SK-N-MC (cell line): Measurements from ENCODE around the gene DNAJC21.

Experiments
- DNase-seq: peaks from one replicate; pipeline ENCODE4 v3.0.0-alpha.2; 2011; ENCODE audit warnings: low read depth, low spot score
- H3K27ac ChIP-seq: fragments of 200-600 bp; sonication (generic); 2 replicates; pipeline ENCODE4 v1.5.1; 2016; ENCODE audit warnings: mixed run types
- H3K36me3 ChIP-seq: fragments of 200-600 bp; sonication (generic); 2 replicates; pipeline ENCODE4 v1.6.1; 2017; ENCODE audit warnings: antibody characterized with exemption, low read length, mixed read lengths; ENCODE audit not compliant: insufficient read depth
- H3K4me3 ChIP-seq: fragments of 200-600 bp; sonication (generic); 2 replicates; pipeline ENCODE4 v1.5.1; 2016
- H3K9ac ChIP-seq: fragments of 200-600 bp; sonication (generic); 2 replicates; pipeline ENCODE4 v1.8.0; 2017; ENCODE audit warnings: mixed run types, mixed read lengths; ENCODE audit not compliant: insufficient read length
- H3K9me3 ChIP-seq: fragments of 200-600 bp; sonication (generic); 2 replicates; pipeline ENCODE4 v1.6.1; 2017; ENCODE audit warnings: low read depth, mild to moderate bottlenecking, antibody characterized with exemption, low read length, moderate library complexity, mixed read lengths
- EZH2 ChIP-seq: fragments of 200-600 bp; sonication (generic); IDR thresholded peaks from one replicate; pipeline ENCODE4 v1.6.1; 2017; ENCODE audit warnings: antibody characterized with exemption
- FOXP2 ChIP-seq: optimal IDR thresholded peaks from 2 replicates; pipeline ENCODE3; 2011; ENCODE audit warnings: mild to moderate bottlenecking, moderate library complexity; ENCODE audit not compliant: insufficient read depth; ENCODE audit errors: extremely low read length, control extremely low read depth
- POLR2AphosphoS5 ChIP-seq: IDR thresholded peaks from 2 replicates; pipeline ENCODE4 v1.6.1; 2012; ENCODE audit warnings: mild to moderate bottlenecking, low read depth, low read length, borderline replicate concordance

The DNAJC21 gene

DNA sequence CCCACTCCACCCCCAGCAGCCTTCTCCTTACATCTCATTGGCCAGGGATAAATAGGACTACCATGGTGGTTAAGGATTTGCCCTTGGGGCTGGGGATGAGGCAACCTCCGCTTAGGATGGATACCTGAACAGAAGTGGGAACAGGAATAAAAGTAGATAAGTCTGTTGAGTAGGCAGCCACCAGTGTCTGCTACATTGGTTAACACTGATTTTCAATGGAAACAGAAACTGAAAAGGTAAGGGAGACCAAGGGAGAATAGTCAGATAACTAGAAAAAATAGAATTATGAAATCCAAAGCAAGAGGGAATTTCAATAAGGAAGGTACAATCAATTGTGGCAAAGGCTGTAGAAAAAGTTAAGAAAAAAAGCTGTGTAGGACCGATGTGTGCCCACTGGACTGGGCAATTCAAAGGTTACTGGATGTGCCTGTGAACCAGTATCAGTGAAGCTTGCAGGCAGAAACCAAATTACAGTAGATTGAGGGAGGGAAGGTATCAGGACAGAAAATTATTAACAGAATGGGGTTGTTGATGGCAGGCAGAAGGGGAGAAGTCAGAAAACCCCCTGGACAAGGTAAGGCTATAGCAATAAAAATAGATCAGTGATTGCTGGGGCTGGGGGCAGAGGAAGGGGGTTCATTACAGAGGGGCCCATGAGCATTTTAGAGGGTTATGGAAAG is 48.7 kb downstream of the DNAJC21 start:
- Histone ChIP-seq H3K9ac (no peak overlapping the region), H3K4me3 (no peak overlapping the region), H3K36me3 (no peaks in the 10 kb centered on the region), H3K27ac (no peak overlapping the region), H3K9me3 (no peaks in the 10 kb centered on the region)
- TF ChIP-seq POLR2AphosphoS5 (no peak), FOXP2 (no peak), EZH2 (no peak)
- no peak for DNase-seq

DNA sequence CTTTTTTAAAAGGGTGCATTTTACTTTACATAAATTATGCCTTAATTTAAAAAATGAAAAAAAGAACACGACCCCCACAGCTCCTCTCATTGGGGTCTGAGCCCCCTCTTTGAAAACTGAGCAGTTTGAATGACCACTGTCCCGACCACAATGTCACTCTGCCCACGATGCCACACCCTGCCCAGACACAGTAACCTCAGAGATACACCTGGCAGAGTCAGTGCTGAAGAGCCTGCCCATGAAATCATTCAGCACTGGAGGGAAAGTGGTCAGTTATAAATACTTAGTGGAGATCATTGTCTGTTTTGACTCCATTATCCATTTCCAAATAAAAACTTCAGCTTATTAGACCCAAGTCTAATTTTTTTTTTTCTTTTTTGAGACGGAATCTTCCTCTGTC is 49.3 kb downstream of the DNAJC21 start:
- H3K27ac ChIP-seq: no peak overlapping the region
- no peak for DNase-seq
- no peak overlapping the region for H3K9ac ChIP-seq
- H3K9me3 ChIP-seq: no peaks in the 10 kb centered on the region
- H3K36me3 ChIP-seq: no peaks in the 10 kb centered on the region
- no peak overlapping the region for H3K4me3 ChIP-seq
- no peak for TF ChIP-seq POLR2AphosphoS5
- TF ChIP-seq FOXP2: no peak
- TF ChIP-seq EZH2: no peak

DNA sequence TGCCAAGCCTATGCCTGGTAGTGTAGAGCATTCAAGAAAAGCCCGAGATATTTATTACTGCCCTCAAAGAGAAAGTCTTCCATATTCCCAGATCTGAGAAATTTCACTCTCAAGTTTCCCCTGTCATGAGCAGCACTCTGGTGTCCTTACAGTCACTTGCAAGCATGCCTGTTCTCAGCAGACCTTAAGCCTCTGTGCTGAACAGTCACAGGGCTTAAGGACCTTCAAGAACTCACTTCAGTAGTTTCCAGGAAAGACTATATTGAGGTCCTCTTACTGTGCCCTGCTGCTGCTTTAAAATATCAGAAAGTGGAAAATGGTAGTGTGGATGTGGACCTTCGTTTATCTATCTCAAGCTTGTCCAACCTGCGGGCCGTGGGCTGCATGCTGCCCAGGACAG is 53.5 kb downstream of the DNAJC21 start:
- DNase-seq: no peak
- H3K36me3 ChIP-seq: no peaks in the 10 kb centered on the region
- peaks cover 6% of the 10 kb centered on the region; the same call in 1 of the 2 replicates for H3K9me3 ChIP-seq
- H3K9ac ChIP-seq: no peak overlapping the region
- no peak overlapping the region for H3K4me3 ChIP-seq
- TF ChIP-seq EZH2: no peak
- TF ChIP-seq FOXP2: no peak
- no peak for TF ChIP-seq POLR2AphosphoS5
- H3K27ac ChIP-seq: no peak overlapping the region

DNA sequence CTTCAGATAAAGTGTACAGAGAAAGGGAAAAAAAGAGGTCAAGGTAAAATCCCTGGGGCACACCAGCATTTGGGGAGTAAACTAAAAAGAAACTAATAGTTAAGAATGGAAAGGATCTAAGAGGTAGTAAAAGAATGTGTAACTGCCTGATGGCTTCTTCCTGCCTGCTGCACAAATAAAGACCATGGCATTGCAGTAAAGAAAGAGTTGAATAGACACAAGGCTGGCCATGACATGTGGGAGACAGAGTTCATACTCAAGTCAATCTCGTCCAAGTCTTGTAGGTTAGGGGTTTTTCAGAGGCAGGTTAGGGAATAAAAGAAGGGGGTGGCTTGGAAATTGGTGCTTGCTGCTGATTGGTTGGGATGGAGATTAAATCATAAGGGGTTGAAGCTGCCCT is 57.6 kb downstream of the DNAJC21 start:
- Histone ChIP-seq H3K9me3 (peaks cover 6% of the 10 kb centered on the region; the same call in 1 of the 2 replicates), H3K9ac (no peak overlapping the region), H3K27ac (no peak overlapping the region), H3K4me3 (no peak overlapping the region), H3K36me3 (no peaks in the 10 kb centered on the region)
- TF ChIP-seq FOXP2: no peak
- TF ChIP-seq EZH2: no peak
- TF ChIP-seq POLR2AphosphoS5: no peak
- DNase-seq: no peak

DNA sequence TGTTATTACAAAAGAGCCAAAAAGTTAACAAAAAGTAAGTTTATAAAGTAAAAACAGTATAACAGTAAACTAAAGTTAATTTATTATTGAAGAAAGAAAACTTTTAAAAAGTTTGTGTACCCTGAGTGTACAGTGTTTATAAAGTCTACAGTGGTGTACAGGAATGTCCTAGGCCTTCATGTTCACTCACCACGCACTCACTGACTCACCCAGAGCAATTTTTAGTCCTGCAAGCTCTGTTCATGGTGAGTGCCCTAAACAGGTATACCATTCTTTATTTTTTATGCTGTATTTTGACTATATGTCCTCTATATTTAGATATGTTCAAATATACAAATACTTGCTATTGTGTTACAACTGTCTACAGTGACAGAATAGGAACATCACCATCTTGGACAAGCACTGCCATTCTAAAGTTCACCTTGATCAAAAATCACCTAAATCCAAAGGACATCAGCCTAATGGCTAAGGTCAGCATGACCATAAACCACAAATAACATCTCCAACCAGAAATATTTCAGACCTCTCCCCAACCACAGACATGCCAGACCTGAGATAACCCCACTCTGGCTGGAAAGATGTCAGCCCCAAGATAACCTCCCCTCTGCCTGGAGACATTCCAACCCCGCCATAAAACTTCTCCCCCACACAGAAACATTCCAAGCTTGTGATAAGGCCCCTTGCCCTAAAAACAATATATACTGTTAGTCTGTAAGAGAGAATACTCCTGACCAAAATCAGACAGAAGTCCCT is 62.3 kb downstream of the DNAJC21 start:
- TF ChIP-seq EZH2 (no peak), POLR2AphosphoS5 (no peak), FOXP2 (no peak)
- H3K9me3 ChIP-seq: no peaks in the 10 kb centered on the region
- H3K9ac ChIP-seq: no peak overlapping the region
- no peak for DNase-seq
- H3K27ac ChIP-seq: no peak overlapping the region
- no peaks in the 10 kb centered on the region for H3K36me3 ChIP-seq
- no peak overlapping the region for H3K4me3 ChIP-seq

DNA sequence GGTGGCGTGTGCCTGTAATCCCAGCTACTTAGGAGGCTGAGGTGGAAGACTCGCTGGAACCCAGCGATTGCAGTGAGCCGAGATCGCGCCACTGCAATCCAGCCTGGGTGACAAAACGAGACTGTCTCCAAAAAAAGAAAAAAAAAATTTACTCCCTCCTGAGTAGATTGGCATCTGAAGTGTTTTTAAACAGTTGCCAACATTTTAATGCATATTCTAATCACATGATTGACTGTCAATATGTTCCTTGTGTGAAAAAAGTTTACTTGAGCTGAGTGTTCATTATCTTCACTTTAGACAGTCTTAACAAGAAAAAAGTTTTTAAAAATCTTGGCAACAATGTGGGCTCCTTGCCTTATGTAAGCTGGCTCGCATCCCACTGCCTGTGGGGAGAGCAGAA is 64.6 kb downstream of the DNAJC21 start:
- Histone ChIP-seq H3K27ac (no peak overlapping the region), H3K9me3 (no peaks in the 10 kb centered on the region), H3K36me3 (no peaks in the 10 kb centered on the region), H3K9ac (no peak overlapping the region), H3K4me3 (no peak overlapping the region)
- TF ChIP-seq FOXP2 (no peak), POLR2AphosphoS5 (no peak), EZH2 (no peak)
- DNase-seq: no peak

DNA sequence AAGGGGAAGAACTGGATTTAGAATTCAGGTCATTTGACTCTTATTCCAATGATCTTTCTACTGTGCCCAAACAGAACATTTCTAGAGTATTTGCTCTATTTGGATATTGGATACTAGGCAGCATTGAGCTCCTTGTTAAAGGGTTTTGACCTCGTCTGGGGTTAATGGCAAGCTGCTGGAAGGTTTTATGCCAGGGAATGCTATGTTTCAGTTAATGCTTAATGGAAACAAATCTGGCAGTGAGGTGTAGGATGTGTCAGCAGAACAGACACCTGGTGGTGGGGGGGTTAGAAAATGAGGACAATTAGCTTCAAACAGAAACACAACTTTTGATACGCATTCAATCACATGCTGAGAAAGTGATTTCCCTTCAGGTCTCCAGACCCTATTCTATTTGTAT is 66.9 kb downstream of the DNAJC21 start:
- DNase-seq: no peak
- no peaks in the 10 kb centered on the region for H3K36me3 ChIP-seq
- TF ChIP-seq EZH2 (no peak), POLR2AphosphoS5 (no peak), FOXP2 (no peak)

DNA sequence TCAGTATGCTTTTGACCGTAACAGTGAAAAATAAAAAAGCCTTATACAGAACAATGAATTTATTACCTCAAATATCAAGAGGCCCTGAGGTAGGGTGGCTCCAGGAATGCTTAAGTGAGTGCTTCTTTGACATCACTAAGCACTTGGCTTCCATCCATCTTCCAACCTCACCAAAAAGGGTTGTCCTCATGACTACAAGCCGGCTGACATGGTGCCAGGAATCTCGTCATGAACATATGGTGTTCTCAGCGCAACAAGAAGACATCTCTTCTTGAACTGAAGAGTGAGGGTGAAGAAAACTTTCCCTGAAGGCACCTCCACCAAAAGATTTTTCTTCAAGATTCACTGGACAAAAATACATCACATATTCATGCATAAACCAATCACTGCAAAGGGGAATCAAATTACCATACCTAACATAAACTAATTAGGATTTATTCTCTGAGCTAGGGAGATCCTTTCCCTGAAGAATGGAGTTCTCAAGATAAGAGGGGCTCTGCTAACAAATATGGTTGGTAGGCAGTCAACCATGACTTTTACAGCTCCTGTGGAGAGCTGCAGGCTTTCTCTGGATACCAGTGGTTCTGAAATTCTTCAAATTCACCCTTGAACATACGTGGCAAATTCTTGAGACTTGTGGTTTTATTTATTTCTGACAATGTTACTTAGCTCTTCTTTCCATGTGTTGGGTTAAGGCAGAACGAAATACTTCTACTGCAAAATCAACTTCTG is 68.9 kb downstream of the DNAJC21 start:
- H3K9ac ChIP-seq: no peak overlapping the region
- H3K4me3 ChIP-seq: no peak overlapping the region
- TF ChIP-seq POLR2AphosphoS5: no peak
- TF ChIP-seq FOXP2: no peak
- no peak for TF ChIP-seq EZH2
- H3K36me3 ChIP-seq: no peaks in the 10 kb centered on the region
- no peaks in the 10 kb centered on the region for H3K9me3 ChIP-seq
- no peak for DNase-seq
- H3K27ac ChIP-seq: no peak overlapping the region

More for the DNA sequence above, 66.9 kb downstream of the DNAJC21 start:
- H3K27ac ChIP-seq: no peak overlapping the region
- no peaks in the 10 kb centered on the region for H3K9me3 ChIP-seq
- H3K4me3 ChIP-seq: no peak overlapping the region
- no peak overlapping the region for H3K9ac ChIP-seq

DNA sequence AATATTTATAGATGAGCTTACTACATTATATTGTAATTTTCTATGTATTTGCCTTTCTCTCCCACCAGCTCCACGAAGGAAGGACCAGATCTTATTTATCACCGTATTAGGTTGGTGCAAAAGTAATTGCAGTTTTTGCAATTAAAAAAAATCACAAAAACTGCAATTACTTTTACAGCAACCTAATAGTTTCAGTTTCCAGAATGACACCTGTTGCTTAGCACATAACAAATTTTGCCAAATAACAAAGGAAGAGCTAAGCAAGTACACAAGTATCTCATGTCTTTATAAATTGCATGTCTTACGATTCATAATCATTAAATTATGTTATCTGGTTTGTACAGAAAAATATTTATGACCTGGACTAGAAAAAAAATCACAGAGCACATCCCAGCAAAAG is 72.5 kb downstream of the DNAJC21 start:
- no peaks in the 10 kb centered on the region for H3K36me3 ChIP-seq
- no peak overlapping the region for H3K27ac ChIP-seq
- DNase-seq: no peak
- no peak overlapping the region for H3K9ac ChIP-seq
- H3K4me3 ChIP-seq: no peak overlapping the region
- no peaks in the 10 kb centered on the region for H3K9me3 ChIP-seq
- TF ChIP-seq EZH2 (no peak), FOXP2 (no peak), POLR2AphosphoS5 (no peak)
